Transverse colon (tissue), 4 donors: ENCODE data around the gene KIF20A.
"Not testable (repeated sequence)": the region's sequence is repeated elsewhere in the genome, so short reads cannot be mapped to it uniquely, and the experiment has no call there.

Source experiments
- EP300 ChIP-seq: sonication (generic); formaldehyde crosslinking; IDR thresholded peaks from one replicate; pipeline ENCODE4 v1.6.1; 2017; ENCODE audit warnings: antibody characterized with exemption, low read depth
- POLR2A ChIP-seq: fragments of 450-650 bp; IDR thresholded peaks from one replicate; pipeline ENCODE4 v1.6.1; 2016; ENCODE audit warnings: antibody characterized with exemption, mild to moderate bottlenecking, moderate library complexity
- POLR2AphosphoS5 ChIP-seq, 3 donors: sonication (generic); formaldehyde crosslinking; IDR thresholded peaks; one replicate each; pipeline ENCODE4 v1.6.1; 2016; ENCODE audit warnings: antibody characterized with exemption in 3 of 3
- TF ChIP-seq, protein P1 (sequence below), 5 experiments: fragments of 200-600 bp in 3 of 5; fragments of 450-650 bp in 2 of 5; sonication (generic) in 3 of 5; IDR thresholded peaks; 1 replicate in 2 of 5; 2 replicates in 3 of 5; pipeline ENCODE4 v1.5.1; 2016 to 2017; ENCODE audit warnings: antibody characterized with exemption in 5 of 5, inconsistent platforms in 3 of 5, mild to moderate bottlenecking in 2 of 5, moderate library complexity in 1 of 5

- TF ChIP-seq, protein P1, sequence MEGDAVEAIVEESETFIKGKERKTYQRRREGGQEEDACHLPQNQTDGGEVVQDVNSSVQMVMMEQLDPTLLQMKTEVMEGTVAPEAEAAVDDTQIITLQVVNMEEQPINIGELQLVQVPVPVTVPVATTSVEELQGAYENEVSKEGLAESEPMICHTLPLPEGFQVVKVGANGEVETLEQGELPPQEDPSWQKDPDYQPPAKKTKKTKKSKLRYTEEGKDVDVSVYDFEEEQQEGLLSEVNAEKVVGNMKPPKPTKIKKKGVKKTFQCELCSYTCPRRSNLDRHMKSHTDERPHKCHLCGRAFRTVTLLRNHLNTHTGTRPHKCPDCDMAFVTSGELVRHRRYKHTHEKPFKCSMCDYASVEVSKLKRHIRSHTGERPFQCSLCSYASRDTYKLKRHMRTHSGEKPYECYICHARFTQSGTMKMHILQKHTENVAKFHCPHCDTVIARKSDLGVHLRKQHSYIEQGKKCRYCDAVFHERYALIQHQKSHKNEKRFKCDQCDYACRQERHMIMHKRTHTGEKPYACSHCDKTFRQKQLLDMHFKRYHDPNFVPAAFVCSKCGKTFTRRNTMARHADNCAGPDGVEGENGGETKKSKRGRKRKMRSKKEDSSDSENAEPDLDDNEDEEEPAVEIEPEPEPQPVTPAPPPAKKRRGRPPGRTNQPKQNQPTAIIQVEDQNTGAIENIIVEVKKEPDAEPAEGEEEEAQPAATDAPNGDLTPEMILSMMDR (IDR thresholded peaks at IDR 0.05): not testable (repeated sequence)
- TF ChIP-seq EP300; POLR2AphosphoS5 (IDR thresholded peaks at IDR 0.05); POLR2A: not testable (repeated sequence)
These were observed 35.3 kb upstream of the KIF20A start for GRCh38 chr5:138143578-138143977.
